Esophagus squamous epithelium (tissue), 4 donors: Measurements from ENCODE around the gene FNIP1.
"Not testable (repeated sequence)": the region's sequence is repeated elsewhere in the genome, so short reads cannot be mapped to it uniquely, and the experiment has no call there.

Experiments used
- CTCF ChIP-seq, 6 experiments: fragments of 450-650 bp in 4 of 6; fragments of 200-600 bp in 2 of 6; sonication (generic) in 2 of 6; IDR thresholded peaks; one replicate each; pipeline ENCODE4 v1.5.1; 2016 to 2019; ENCODE audit warnings: antibody characterized with exemption in 6 of 6, mild to moderate bottlenecking in 4 of 6, moderate library complexity in 4 of 6
- POLR2A ChIP-seq, 4 donors: fragments of 450-650 bp; IDR thresholded peaks; one replicate each; pipeline ENCODE4 v1.6.1; 2017; ENCODE audit warnings: antibody characterized with exemption in 4 of 4, mild to moderate bottlenecking in 4 of 4, moderate library complexity in 3 of 4

GRCh38 chr5:131593436-131593835 lies 203.4 kb downstream of the FNIP1 start:
- TF ChIP-seq CTCF, POLR2A (IDR thresholded peaks at IDR 0.05): not testable (repeated sequence)
